Naive B cell (primary cell): ENCODE results near the gene JMJD8. TPM values are rescaled to one million over a fixed set of nuclear protein-coding genes. Genes with fewer than 3 reads are reported as not detected.

Experiments used
- ATAC-seq, 2 donors: fragments of 150-1000 bp; cut with Tn5 transposase; 2 replicates each; pipeline ENCODE4 v1.10.0; 2021; ENCODE audit warnings: low read depth in 2 of 2, mild to moderate bottlenecking in 2 of 2, moderate library complexity in 2 of 2
- DNase-seq: peaks from one replicate; pipeline ENCODE4 v3.0.0; 2022
- H3K27ac Mint-ChIP-seq, 6 donors: one replicate each; pipeline ENCODE4 v1.8.0; 2020 to 2022; ENCODE audit warnings: mild to moderate bottlenecking in 6 of 6, mixed read lengths in 6 of 6, moderate library complexity in 5 of 6, inconsistent platforms in 2 of 6
- H3K27me3 Mint-ChIP-seq, 3 donors: one replicate each; pipeline ENCODE4 v1.8.0; 2021 to 2022; ENCODE audit warnings: mixed read lengths in 3 of 3, mild to moderate bottlenecking in 1 of 3
- H3K36me3 Mint-ChIP-seq, 2 donors: one replicate each; pipeline ENCODE4 v1.8.0; 2020 to 2022; ENCODE audit warnings: mixed read lengths in 2 of 2, inconsistent platforms in 1 of 2, mild to moderate bottlenecking in 1 of 2
- H3K4me1 Mint-ChIP-seq, 3 donors: one replicate each; pipeline ENCODE4 v1.8.0; 2020 to 2022; ENCODE audit warnings: mixed read lengths in 3 of 3, inconsistent platforms in 1 of 3, mild to moderate bottlenecking in 1 of 3, moderate library complexity in 1 of 3
- H3K4me3 Mint-ChIP-seq, 8 donors: one replicate each; pipeline ENCODE4 v1.8.0; 2020 to 2022; ENCODE audit warnings: mild to moderate bottlenecking in 8 of 8, mixed read lengths in 8 of 8, moderate library complexity in 8 of 8, inconsistent platforms in 2 of 8
- H3K9me3 Mint-ChIP-seq, 7 donors: one replicate each; pipeline ENCODE4 v1.8.0; 2020 to 2022; ENCODE audit warnings: mixed read lengths in 7 of 7, mild to moderate bottlenecking in 5 of 7, inconsistent platforms in 2 of 7, moderate library complexity in 1 of 7
- polyA plus RNA-seq, 6 donors: library from polyadenylated mRNA; unstranded; fragments of 300-500 nt; fragmentation: Illumina TruSeq; gene quantifications; one replicate each; pipeline ENCODE4 v1.2.3, GENCODE V29; 2021; ENCODE audit warnings: low read depth in 6 of 6

Gene JMJD8
- polyA plus RNA-seq, 6 donors from 2014 or later = 38.1 to 62.6 (median 40.0) TPM

GRCh38 chr16:685967-686366 is 1.8 kb upstream of the JMJD8 start:
- Mint-ChIP-seq H3K36me3 (no peaks in the 10 kb centered on the region), H3K9me3 (no peaks in the 10 kb centered on the region), H3K27ac (peak overlapping the region in 3 of 6 donors; percentile 63 to 77 (median 76)), H3K27me3 (no peaks in the 10 kb centered on the region), H3K4me3 (peak overlapping the region in 6 of 8 donors; percentile 19 to 79 (median 62)), H3K4me1 (peaks cover 14 to 58% (median 49%) of the 10 kb centered on the region in 3 donors)
- ATAC-seq (no peak), DNase-seq (no peak)

DNA sequence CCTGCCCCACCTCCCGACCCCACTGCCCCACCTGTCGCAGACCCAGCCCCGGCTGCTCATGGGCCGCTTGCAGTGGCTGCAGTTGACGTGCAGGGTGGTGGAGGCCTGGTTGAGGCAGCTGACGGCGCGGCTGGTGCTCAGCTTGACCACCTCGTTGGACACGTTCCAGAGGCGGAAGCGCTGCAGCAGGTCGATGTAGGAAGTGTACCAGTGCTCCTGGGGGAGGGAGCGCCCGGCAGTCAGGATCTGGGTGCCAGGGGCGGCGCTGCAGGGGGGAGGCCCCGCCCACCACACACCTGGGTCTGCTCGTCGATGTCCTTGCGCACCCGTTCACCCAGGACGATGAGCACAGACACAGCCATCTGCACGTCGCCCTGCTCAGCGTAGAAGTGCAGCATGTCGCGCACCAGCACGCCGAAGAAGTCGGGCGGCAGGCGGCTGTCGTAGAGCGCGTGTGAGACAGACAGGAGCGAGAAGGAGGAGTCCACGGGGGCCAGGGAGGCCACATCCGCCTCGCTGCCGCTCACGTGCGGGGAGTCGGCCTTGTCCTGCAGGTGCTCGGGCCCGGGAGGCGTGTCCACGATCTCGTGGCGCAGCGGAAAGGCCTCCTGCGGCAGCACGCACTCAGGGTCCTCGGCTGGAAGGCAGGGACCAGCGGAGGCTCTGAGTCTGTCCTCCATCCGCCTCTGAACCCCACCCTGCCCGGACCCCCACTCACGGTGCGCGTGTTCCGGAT is 995 bp upstream of the JMJD8 start:
- H3K4me3 Mint-ChIP-seq = peak overlapping the region in 1 of 8 donors; percentile 79
- H3K4me1 Mint-ChIP-seq = peaks cover 9 to 53% (median 49%) of the 10 kb centered on the region in 3 donors
- ATAC-seq (no peak), DNase-seq (no peak)
- H3K36me3 Mint-ChIP-seq = no peaks in the 10 kb centered on the region
- no peaks in the 10 kb centered on the region for H3K27me3 Mint-ChIP-seq
- H3K27ac Mint-ChIP-seq = peak overlapping the region in 2 of 6 donors; percentile 70 to 83
- no peaks in the 10 kb centered on the region for H3K9me3 Mint-ChIP-seq

- Mint-ChIP-seq H3K36me3 (no peaks in the 10 kb centered on the region), H3K27ac (peak overlapping the region in 3 of 6 donors; percentile 32 to 83 (median 82)), H3K9me3 (no peaks in the 10 kb centered on the region), H3K4me3 (peak overlapping the region; percentile 68 to 89 (median 82)), H3K27me3 (no peaks in the 10 kb centered on the region), H3K4me1 (peaks cover 4 to 42% (median 38%) of the 10 kb centered on the region in 3 donors)
- ATAC-seq (no peak), DNase-seq (no peak)
These were observed 601 bp downstream of the JMJD8 start for GRCh38 chr16:683396-684070.

- H3K36me3 Mint-ChIP-seq = no peaks in the 10 kb centered on the region
- H3K4me1 Mint-ChIP-seq = peaks cover 4 to 38% (median 38%) of the 10 kb centered on the region in 3 donors
- no peak for DNase-seq
- H3K9me3 Mint-ChIP-seq = no peaks in the 10 kb centered on the region
- peak overlapping the region; percentile 68 to 89 (median 82) for H3K4me3 Mint-ChIP-seq
- no peaks in the 10 kb centered on the region for H3K27me3 Mint-ChIP-seq
- H3K27ac Mint-ChIP-seq = peak overlapping the region in 4 of 6 donors; percentile 32 to 83 (median 69)
- no peak for ATAC-seq
These were observed 1.4 kb downstream of the JMJD8 start for GRCh38 chr16:682493-683395.

DNA sequence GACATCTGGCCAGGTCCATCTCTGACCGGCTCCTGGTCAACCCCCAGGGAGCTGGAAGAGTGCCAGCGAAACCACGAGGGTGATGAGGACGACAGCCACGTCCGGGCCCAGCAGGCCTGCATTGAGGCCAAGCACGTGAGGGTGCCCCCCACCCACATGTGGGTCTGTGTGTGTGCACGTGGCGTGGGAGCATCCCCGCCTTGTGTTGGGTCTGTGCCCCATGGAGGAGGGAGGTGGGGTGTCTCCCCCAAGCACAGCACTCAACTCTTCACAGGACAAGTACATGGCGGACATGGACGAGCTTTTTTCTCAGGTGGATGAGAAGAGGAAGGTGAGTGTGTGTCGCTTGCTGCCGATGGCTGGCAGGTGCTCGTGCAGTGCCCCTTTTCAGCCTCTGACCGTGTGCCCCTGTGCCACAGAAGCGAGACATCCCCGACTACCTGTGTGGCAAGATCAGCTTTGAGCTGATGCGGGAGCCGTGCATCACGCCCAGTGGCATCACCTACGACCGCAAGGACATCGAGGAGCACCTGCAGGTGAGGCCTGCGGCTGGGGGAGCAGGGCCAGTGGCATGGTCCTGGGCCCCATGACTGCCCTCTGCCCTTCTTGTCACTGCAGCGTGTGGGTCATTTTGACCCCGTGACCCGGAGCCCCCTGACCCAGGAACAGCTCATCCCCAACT is 2.2 kb downstream of the JMJD8 start:
- peaks cover 0 to 6% (median 0%) of the 10 kb centered on the region in 3 donors for H3K27me3 Mint-ChIP-seq
- H3K9me3 Mint-ChIP-seq = no peaks in the 10 kb centered on the region
- peaks cover 4 to 38% (median 36%) of the 10 kb centered on the region in 3 donors for H3K4me1 Mint-ChIP-seq
- H3K4me3 Mint-ChIP-seq = peak overlapping the region; percentile 68 to 89 (median 82)
- peak overlapping the region in 3 of 6 donors; percentile 24 to 81 (median 54) for H3K27ac Mint-ChIP-seq
- ATAC-seq (no peak), DNase-seq (no peak)
- no peaks in the 10 kb centered on the region for H3K36me3 Mint-ChIP-seq

DNA sequence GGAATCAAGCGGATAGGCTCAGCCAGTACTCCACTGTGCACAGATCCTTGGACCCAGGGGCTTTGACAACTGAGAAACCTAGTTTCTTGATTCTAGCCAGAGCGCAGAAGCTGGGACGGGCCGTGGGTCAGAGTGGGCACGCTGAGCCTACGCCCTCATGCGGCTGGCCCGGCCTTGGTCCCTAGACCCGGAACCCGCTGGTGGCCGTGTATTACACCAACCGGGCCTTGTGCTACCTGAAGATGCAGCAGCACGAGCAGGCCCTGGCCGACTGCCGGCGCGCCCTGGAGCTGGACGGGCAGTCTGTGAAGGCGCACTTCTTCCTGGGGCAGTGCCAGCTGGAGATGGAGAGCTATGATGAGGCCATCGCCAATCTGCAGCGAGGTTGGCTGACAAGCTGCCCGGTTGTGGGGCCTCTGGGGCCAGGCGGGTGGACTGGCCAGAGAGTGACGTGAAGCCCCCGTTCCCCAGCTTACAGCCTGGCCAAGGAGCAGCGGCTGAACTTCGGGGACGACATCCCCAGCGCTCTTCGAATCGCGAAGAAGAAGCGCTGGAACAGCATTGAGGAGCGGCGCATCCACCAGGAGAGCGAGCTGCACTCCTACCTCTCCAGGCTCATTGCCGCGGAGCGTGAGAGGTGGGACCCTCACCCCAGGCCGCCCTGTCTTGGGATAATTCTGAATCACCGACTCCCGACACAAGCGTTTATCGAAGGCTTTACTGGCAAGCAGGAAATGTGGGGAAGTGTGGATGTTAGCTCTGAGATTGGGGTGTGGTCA is 3.0 kb downstream of the JMJD8 start:
- Mint-ChIP-seq H3K36me3 (no peaks in the 10 kb centered on the region), H3K27me3 (peaks cover 0 to 9% (median 0%) of the 10 kb centered on the region in 3 donors), H3K4me3 (peak overlapping the region; percentile 68 to 93 (median 83)), H3K9me3 (no peaks in the 10 kb centered on the region), H3K4me1 (peaks cover 4 to 35% (median 34%) of the 10 kb centered on the region in 3 donors), H3K27ac (peak overlapping the region in 2 of 6 donors; percentile 29 to 56)
- DNase-seq = no peak
- no peak for ATAC-seq

GRCh38 chr16:680625-680945 is 3.5 kb downstream of the JMJD8 start:
- Mint-ChIP-seq H3K9me3 (no peaks in the 10 kb centered on the region), H3K4me1 (peaks cover 4 to 31% (median 30%) of the 10 kb centered on the region in 3 donors), H3K36me3 (no peaks in the 10 kb centered on the region), H3K27me3 (peaks cover 0 to 9% (median 0%) of the 10 kb centered on the region in 3 donors), H3K4me3 (peak overlapping the region; percentile 71 to 93 (median 83)), H3K27ac (peak overlapping the region in 3 of 6 donors; percentile 29 to 65 (median 51))
- ATAC-seq = no peak
- DNase-seq = no peak

- Mint-ChIP-seq H3K4me1 (peaks cover 7 to 35% (median 33%) of the 10 kb centered on the region in 3 donors), H3K27me3 (peaks cover 0 to 13% (median 5%) of the 10 kb centered on the region in 3 donors), H3K9me3 (no peaks in the 10 kb centered on the region), H3K27ac (peak within 1 kb of the TSS in 5 of 6 donors; percentile 65 to 93 (median 80)), H3K36me3 (no peaks in the 10 kb centered on the region), H3K4me3 (peak within 1 kb of the TSS; percentile 81 to 93 (median 84))
- ATAC-seq (peak; percentile 46 to 54), DNase-seq (peak; percentile 85)
These were observed 4.1 kb downstream of the JMJD8 start, which contains the start of gene STUB1 for GRCh38 chr16:679814-680624. Gene STUB1 (plus strand): TSS chr16:680410. CDS start chr16:680526, 116 bp downstream.

DNA sequence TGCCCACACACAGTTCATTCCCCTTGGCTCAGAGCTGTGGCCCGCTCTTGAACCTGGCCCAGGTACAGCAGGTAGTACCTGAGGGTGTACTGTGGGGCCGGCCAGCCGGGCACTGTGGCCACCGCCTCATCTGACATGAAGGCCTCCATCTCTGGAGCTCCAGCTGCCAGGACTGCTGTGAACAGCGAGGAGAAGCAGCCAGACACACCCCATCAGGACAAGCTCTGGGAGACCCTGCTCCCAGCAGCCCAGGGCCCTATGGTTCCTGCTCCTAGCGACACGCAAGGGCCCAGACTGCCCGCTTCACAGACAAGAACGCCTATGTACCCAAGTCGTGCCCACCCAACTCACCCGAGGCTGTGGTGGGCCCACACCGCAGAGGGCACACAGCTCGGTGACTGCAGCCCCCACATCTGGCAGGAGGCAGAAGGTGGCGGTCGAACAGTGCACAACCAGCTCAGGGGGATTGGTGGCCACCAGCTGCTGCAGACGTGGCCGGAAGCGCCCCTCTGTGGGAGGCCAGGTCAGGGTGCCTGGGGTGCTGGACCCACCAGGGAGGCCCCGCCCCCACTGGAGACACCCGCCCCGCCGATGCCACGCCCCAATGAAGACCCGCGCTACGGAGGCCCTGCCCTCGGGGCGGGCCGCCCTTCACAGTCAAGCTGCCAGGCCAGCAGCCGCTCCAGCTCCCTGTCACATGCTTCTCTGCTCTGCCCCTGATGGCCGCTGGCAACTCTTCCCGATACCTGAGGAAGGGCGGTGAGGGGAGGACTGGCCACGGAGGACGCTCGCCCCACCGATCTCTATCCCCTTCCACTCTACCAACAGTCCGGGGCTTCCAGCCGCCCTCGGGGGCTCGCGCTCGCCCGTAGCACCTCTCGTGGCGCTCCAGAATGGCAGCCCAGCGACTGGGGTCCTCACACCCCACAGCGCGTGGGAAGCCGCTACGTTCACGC is 5.0 kb downstream of the JMJD8 start:
- Mint-ChIP-seq H3K27me3 (peaks cover 0 to 18% (median 8%) of the 10 kb centered on the region in 3 donors), H3K9me3 (no peaks in the 10 kb centered on the region), H3K36me3 (no peaks in the 10 kb centered on the region), H3K4me1 (peaks cover 9 to 34% (median 32%) of the 10 kb centered on the region in 3 donors), H3K27ac (peak overlapping the region in 5 of 6 donors; percentile 65 to 89 (median 82)), H3K4me3 (peak overlapping the region; percentile 80 to 91 (median 84))
- ATAC-seq = peak; percentile 4
- DNase-seq = peak; percentile 45

DNA sequence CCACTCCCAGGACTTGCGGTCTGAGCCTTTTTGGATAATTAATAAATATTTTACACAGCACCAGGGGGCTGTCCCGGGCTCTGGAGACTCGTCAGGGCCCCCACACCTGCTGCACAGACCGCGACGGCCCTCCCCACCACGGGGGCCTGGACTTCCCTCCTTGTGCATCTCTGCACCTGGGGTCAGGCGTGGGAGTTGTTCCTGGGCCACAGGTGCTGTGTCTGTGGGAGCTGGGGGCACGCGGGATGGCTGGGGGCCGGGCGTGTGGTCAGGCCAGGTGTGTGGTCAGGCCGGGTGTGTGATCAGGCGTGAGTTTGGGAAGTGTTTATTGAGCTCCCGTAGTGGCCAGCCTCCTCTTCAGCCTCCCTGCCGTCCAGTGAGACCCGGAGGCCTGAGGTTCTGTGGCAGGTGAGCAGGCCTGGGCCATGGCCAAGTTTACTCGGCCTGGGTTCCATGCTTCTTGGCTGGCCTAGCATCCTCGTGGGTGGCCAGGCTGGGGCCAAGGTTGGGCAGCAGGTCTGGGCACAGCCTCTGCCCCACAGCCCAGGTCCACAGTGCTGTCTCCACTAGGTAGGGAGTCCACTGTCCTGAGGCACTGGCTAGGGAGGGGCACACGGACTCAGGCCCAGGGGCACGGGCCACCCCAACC is 5.8 kb downstream of the JMJD8 start:
- H3K36me3 Mint-ChIP-seq = no peaks in the 10 kb centered on the region
- ATAC-seq = no peak
- peaks cover 0 to 18% (median 8%) of the 10 kb centered on the region in 3 donors for H3K27me3 Mint-ChIP-seq
- peaks cover 9 to 34% (median 29%) of the 10 kb centered on the region in 3 donors for H3K4me1 Mint-ChIP-seq
- no peak for DNase-seq
- peak overlapping the region in 5 of 8 donors; percentile 25 to 85 (median 83) for H3K4me3 Mint-ChIP-seq
- H3K9me3 Mint-ChIP-seq = no peaks in the 10 kb centered on the region
- H3K27ac Mint-ChIP-seq = peak overlapping the region in 1 of 6 donors; percentile 32
